Measurements from ENCODE around the gene ANGPT4. TPM values are rescaled to one million over a fixed set of nuclear protein-coding genes. Genes with fewer than 3 reads are reported as not detected.
"Not testable (repeated sequence)": the region's sequence is repeated elsewhere in the genome, so short reads cannot be mapped to it uniquely, and the experiment has no call there.

ANGPT4 gene
- total RNA-seq, 6 experiments from 2014 or later = 0.04 to 0.12 TPM; not detected in 4

DNA sequence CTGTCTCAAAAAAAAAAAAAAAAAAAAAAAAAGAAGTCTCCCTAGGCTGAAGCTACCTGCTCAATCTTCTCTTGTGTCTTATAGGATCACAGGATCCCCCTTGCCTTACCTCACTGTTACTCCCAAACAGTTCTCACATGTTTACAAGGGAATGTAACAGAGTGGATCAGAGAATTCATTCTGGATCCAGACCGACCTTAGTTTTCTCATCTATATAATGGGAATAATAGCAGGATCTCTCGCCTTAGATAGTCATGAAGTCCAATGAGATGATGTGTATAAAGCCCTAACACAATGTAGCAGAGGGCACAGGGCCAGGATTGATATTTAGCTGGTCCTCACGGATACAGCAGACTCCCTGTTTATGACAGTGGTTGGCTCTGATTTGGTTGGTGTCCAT is 84.9 kb downstream of the ANGPT4 start:
- Histone ChIP-seq H3K27me3 (no peaks in the 10 kb centered on the region), H3K4me1 (peaks cover 0 to 15% (median 4%) of the 10 kb centered on the region in 4 donors), H3K4me3 (no peak overlapping the region), H3K9me3 (no peaks in the 10 kb centered on the region), H3K27ac (no peak overlapping the region), H3K36me3 (no peaks in the 10 kb centered on the region)
- no peak for ATAC-seq
- DNase-seq = no peak
- 85% methylated on average over 3 of the region's 3 CpGs for WGBS (ENCODE audit: insufficient coverage, low coverage, low lambda C conversion rate, missing lambda C conversion rate)
- intact Hi-C loops (cut with DNase I) = no loop called here
- TF ChIP-seq CTCF (IDR thresholded peaks at IDR 0.05) = no peak
- no peak for TF ChIP-seq POLR2A (IDR thresholded peaks at IDR 0.05)

DNA sequence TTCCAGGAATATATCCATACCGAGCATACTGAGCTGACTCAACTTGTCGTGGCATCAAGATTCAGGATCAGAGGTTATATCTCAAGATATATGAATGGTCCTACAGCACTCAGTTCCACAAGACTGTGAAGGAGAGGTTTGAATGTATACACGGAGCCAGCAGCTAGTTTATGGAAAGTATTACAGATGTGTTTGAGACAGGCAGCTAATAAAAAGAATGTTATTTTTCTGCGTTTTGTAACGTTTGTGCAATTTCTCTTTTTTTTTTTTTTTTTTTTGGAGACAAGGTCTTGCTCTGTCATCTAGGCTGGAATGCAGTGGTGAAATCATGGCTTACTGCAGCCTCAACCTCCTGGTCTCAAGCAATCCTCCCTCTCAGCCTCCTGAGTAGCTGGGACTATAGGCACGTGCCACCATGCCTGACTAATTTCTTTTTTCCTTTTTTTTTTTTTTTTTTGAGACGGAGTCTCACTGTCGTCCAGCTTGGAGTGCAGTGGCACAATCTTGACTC is 86.1 kb downstream of the ANGPT4 start:
- Histone ChIP-seq H3K9me3 (no peaks in the 10 kb centered on the region), H3K36me3 (no peaks in the 10 kb centered on the region), H3K27me3 (no peaks in the 10 kb centered on the region), H3K4me1 (peaks cover 0 to 8% (median 0%) of the 10 kb centered on the region in 4 donors), H3K27ac (no peak overlapping the region), H3K4me3 (no peak overlapping the region)
- no peak for TF ChIP-seq POLR2A (IDR thresholded peaks at IDR 0.05)
- no peak for TF ChIP-seq CTCF (IDR thresholded peaks at IDR 0.05)
- intact Hi-C loops (cut with DNase I) = no loop called here
- WGBS (ENCODE audit: insufficient coverage, low coverage, low lambda C conversion rate, missing lambda C conversion rate) = 62% methylated on average over 6 of the region's 8 CpGs
- DNase-seq = no peak
- no peak for ATAC-seq

DNA sequence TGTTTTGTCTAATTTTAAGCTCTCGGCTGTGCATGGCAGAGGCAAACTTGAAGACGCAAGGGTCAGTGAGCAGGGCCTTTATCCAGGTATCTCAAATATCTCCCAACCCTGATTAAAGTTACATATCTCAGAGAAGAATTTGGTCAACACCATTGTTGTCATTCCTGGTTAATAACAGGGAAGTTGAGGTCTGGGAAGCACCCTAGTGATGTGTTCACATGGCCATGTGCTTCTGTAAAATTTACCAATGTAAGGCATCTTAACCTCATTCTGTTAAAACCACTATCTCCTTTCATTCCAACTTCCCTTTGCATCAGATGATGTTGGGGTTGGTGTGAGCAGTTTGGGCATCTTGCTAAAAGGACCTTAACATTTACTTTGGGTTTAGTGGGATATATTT is 86.6 kb downstream of the ANGPT4 start:
- DNase-seq (no peak), ATAC-seq (no peak)
- H3K4me3 ChIP-seq = no peak overlapping the region

DNA sequence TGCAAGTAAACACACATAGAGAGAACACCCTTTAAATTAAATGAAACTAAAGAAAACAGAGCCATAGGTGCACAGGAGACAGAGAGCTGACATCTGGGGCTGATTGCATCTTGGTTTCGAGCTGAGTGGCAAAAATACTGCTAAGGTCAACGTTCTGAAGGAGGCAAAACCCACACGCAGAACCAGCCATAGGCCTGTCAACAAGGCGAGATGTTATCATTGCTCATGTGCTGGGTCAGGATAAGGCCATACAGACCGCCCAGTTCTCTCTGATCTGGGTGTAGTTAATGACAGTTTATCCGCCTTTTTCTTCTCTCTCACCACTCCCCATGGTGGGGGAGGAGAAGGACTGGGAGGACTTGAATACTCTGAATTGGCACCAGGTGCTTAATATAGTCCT is 87.1 kb downstream of the ANGPT4 start:
- no peaks in the 10 kb centered on the region for H3K27me3 ChIP-seq
- TF ChIP-seq POLR2A (IDR thresholded peaks at IDR 0.05) = no peak
- no peak for TF ChIP-seq CTCF (IDR thresholded peaks at IDR 0.05)
- H3K4me3 ChIP-seq = no peak overlapping the region
- no peaks in the 10 kb centered on the region for H3K9me3 ChIP-seq
- no peaks in the 10 kb centered on the region for H3K36me3 ChIP-seq
- no peak for ATAC-seq
- WGBS (ENCODE audit: insufficient coverage, low coverage, low lambda C conversion rate, missing lambda C conversion rate) = 40% methylated on average over 4 of the region's 6 CpGs
- no peak overlapping the region for H3K27ac ChIP-seq
- no peak for DNase-seq
- peaks cover 0 to 3% (median 0%) of the 10 kb centered on the region in 4 donors for H3K4me1 ChIP-seq
- intact Hi-C loops (cut with DNase I) = no loop called here

More for the DNA sequence above, 86.6 kb downstream of the ANGPT4 start:
- TF ChIP-seq CTCF (IDR thresholded peaks at IDR 0.05) (no peak), POLR2A (IDR thresholded peaks at IDR 0.05) (no peak)
- no peaks in the 10 kb centered on the region for H3K9me3 ChIP-seq
- WGBS (ENCODE audit: insufficient coverage, low coverage, low lambda C conversion rate, missing lambda C conversion rate) = 100% methylated on average over 2 of the region's 2 CpGs
- H3K36me3 ChIP-seq = no peaks in the 10 kb centered on the region
- H3K27me3 ChIP-seq = no peaks in the 10 kb centered on the region
- no peak overlapping the region for H3K27ac ChIP-seq
- H3K4me1 ChIP-seq = peaks cover 0 to 4% (median 0%) of the 10 kb centered on the region in 4 donors
- intact Hi-C loops (cut with DNase I) = no loop called here

- H3K27me3 ChIP-seq; H3K4me1 ChIP-seq; H3K36me3 ChIP-seq; H3K9me3 ChIP-seq; H3K27ac ChIP-seq; intact Hi-C loops (cut with DNase I); DNase-seq; ATAC-seq; H3K4me3 ChIP-seq: not testable (repeated sequence)
- 92% methylated on average over 6 of the region's 8 CpGs for WGBS (ENCODE audit: insufficient coverage, low coverage, low lambda C conversion rate, missing lambda C conversion rate)
These were observed 88.2 kb downstream of the ANGPT4 start for GRCh38 chr20:827981-828380.
